ENCODE results near the gene ENTPD1. TPM values are rescaled to one million over a fixed set of nuclear protein-coding genes. Genes with fewer than 3 reads are reported as not detected.

Gene ENTPD1
- total RNA-seq, 1 donor from 2014 or later: 34.5 TPM

GRCh38 chr10:95783741-95784140 lies 27.8 kb downstream of the ENTPD1 start:
- intact Hi-C loops (cut with DNase I): no loop called here
- TF ChIP-seq CTCF (IDR thresholded peaks at IDR 0.05): no peak
- Histone ChIP-seq H3K4me3 (no peak overlapping the region), H3K9me3 (no peaks in the 10 kb centered on the region), H3K4me1 (peaks cover 23% of the 10 kb centered on the region), H3K27me3 (ENCODE audit: low read depth) (no peaks in the 10 kb centered on the region), H3K27ac (no peak overlapping the region), H3K36me3 (no peaks in the 10 kb centered on the region)
- DNase-seq (no peak), ATAC-seq (no peak)

GRCh38 chr10:95784279-95784913 lies 28.4 kb downstream of the ENTPD1 start:
- intact Hi-C loops (cut with DNase I): no loop called here
- no peak for DNase-seq
- no peaks in the 10 kb centered on the region for H3K36me3 ChIP-seq
- TF ChIP-seq CTCF (IDR thresholded peaks at IDR 0.05): no peak
- H3K27ac ChIP-seq: peak overlapping the region; percentile 19
- peaks cover 23% of the 10 kb centered on the region for H3K4me1 ChIP-seq
- no peaks in the 10 kb centered on the region for H3K27me3 ChIP-seq (ENCODE audit: low read depth)
- no peaks in the 10 kb centered on the region for H3K9me3 ChIP-seq
- H3K4me3 ChIP-seq: no peak overlapping the region
- ATAC-seq: peak in 1 of 2 donors; percentile 57

- DNase-seq (no peak), ATAC-seq (no peak)
- Histone ChIP-seq H3K9me3 (no peaks in the 10 kb centered on the region), H3K27ac (no peak overlapping the region), H3K36me3 (no peaks in the 10 kb centered on the region), H3K27me3 (ENCODE audit: low read depth) (no peaks in the 10 kb centered on the region), H3K4me1 (peaks cover 23% of the 10 kb centered on the region), H3K4me3 (no peak overlapping the region)
- intact Hi-C loops (cut with DNase I): no loop called here
- no peak for TF ChIP-seq CTCF (IDR thresholded peaks at IDR 0.05)
Measured at GRCh38 chr10:95785317-95785716, 29.4 kb downstream of the ENTPD1 start.

GRCh38 chr10:95785942-95786669 lies 30.1 kb downstream of the ENTPD1 start:
- Histone ChIP-seq H3K9me3 (no peaks in the 10 kb centered on the region), H3K27me3 (ENCODE audit: low read depth) (no peaks in the 10 kb centered on the region), H3K27ac (no peak overlapping the region), H3K36me3 (no peaks in the 10 kb centered on the region), H3K4me3 (no peak overlapping the region), H3K4me1 (peaks cover 23% of the 10 kb centered on the region)
- ATAC-seq (no peak), DNase-seq (no peak)
- intact Hi-C loops (cut with DNase I): no loop called here
- no peak for TF ChIP-seq CTCF (IDR thresholded peaks at IDR 0.05)

GRCh38 chr10:95787447-95787846 lies 31.5 kb downstream of the ENTPD1 start:
- no peak for DNase-seq
- ATAC-seq: no peak

More at GRCh38 chr10:95787447-95787846, 31.5 kb downstream of the ENTPD1 start:
- peaks cover 33% of the 10 kb centered on the region for H3K4me1 ChIP-seq
- intact Hi-C loops (cut with DNase I): no loop called here
- no peak overlapping the region for H3K4me3 ChIP-seq
- H3K9me3 ChIP-seq: no peaks in the 10 kb centered on the region
- TF ChIP-seq CTCF (IDR thresholded peaks at IDR 0.05): no peak
- no peaks in the 10 kb centered on the region for H3K27me3 ChIP-seq (ENCODE audit: low read depth)
- H3K36me3 ChIP-seq: no peaks in the 10 kb centered on the region
- H3K27ac ChIP-seq: no peak overlapping the region
